Measurements from ENCODE around the gene C1QTNF8.

The C1QTNF8 gene

GRCh38 chr16:1126044-1126443, 30.0 kb upstream of the C1QTNF8 start:
- DNase-seq (ENCODE audit: insufficient read length) (no peak), FAIRE-seq (no peak)
- TF ChIP-seq TAF1 (IDR thresholded peaks at IDR 0.05; ENCODE audit: borderline replicate concordance, low read depth, low read length) (no peak), POLR2A (IDR thresholded peaks at IDR 0.05; ENCODE audit: low read depth, low read length) (no peak), POLR2AphosphoS5 (IDR thresholded peaks at IDR 0.05; ENCODE audit: low read depth, low read length) (no peak)

- DNase-seq (ENCODE audit: insufficient read length) (no peak), FAIRE-seq (no peak)
- TF ChIP-seq POLR2AphosphoS5 (IDR thresholded peaks at IDR 0.05; ENCODE audit: low read depth, low read length) (no peak), TAF1 (IDR thresholded peaks at IDR 0.05; ENCODE audit: borderline replicate concordance, low read depth, low read length) (no peak), POLR2A (IDR thresholded peaks at IDR 0.05; ENCODE audit: low read depth, low read length) (no peak)
Observed at GRCh38 chr16:1125471-1125870, 29.4 kb upstream of the C1QTNF8 start.

GRCh38 chr16:1124795-1125194, 28.8 kb upstream of the C1QTNF8 start:
- no peak for FAIRE-seq
- TF ChIP-seq TAF1 (IDR thresholded peaks at IDR 0.05; ENCODE audit: borderline replicate concordance, low read depth, low read length) = no peak
- TF ChIP-seq POLR2AphosphoS5 (IDR thresholded peaks at IDR 0.05; ENCODE audit: low read depth, low read length) = no peak
- no peak for TF ChIP-seq POLR2A (IDR thresholded peaks at IDR 0.05; ENCODE audit: low read depth, low read length)
- no peak for DNase-seq (ENCODE audit: insufficient read length)

- DNase-seq (ENCODE audit: insufficient read length) (no peak), FAIRE-seq (no peak)
Observed at GRCh38 chr16:1124291-1124690, 28.2 kb upstream of the C1QTNF8 start.

GRCh38 chr16:1123525-1124230, 27.6 kb upstream of the C1QTNF8 start:
- DNase-seq (ENCODE audit: insufficient read length) (no peak), FAIRE-seq (no peak)
- no peak for TF ChIP-seq POLR2AphosphoS5 (IDR thresholded peaks at IDR 0.05; ENCODE audit: low read depth, low read length)
- no peak for TF ChIP-seq TAF1 (IDR thresholded peaks at IDR 0.05; ENCODE audit: borderline replicate concordance, low read depth, low read length)
- no peak for TF ChIP-seq POLR2A (IDR thresholded peaks at IDR 0.05; ENCODE audit: low read depth, low read length)

More at GRCh38 chr16:1124291-1124690, 28.2 kb upstream of the C1QTNF8 start:
- TF ChIP-seq POLR2AphosphoS5 (IDR thresholded peaks at IDR 0.05; ENCODE audit: low read depth, low read length) = no peak
- TF ChIP-seq TAF1 (IDR thresholded peaks at IDR 0.05; ENCODE audit: borderline replicate concordance, low read depth, low read length) = no peak
- no peak for TF ChIP-seq POLR2A (IDR thresholded peaks at IDR 0.05; ENCODE audit: low read depth, low read length)

GRCh38 chr16:1122398-1122765, 26.3 kb upstream of the C1QTNF8 start:
- no peak for TF ChIP-seq POLR2A (IDR thresholded peaks at IDR 0.05; ENCODE audit: low read depth, low read length)
- no peak for FAIRE-seq
- no peak for DNase-seq (ENCODE audit: insufficient read length)

- FAIRE-seq (no peak), DNase-seq (ENCODE audit: insufficient read length) (no peak)
- no peak for TF ChIP-seq TAF1 (IDR thresholded peaks at IDR 0.05; ENCODE audit: borderline replicate concordance, low read depth, low read length)
- TF ChIP-seq POLR2AphosphoS5 (IDR thresholded peaks at IDR 0.05; ENCODE audit: low read depth, low read length) = no peak
- TF ChIP-seq POLR2A (IDR thresholded peaks at IDR 0.05; ENCODE audit: low read depth, low read length) = no peak
Observed at GRCh38 chr16:1121601-1122397, 25.8 kb upstream of the C1QTNF8 start.

- FAIRE-seq (no peak), DNase-seq (ENCODE audit: insufficient read length) (no peak)
- no peak for TF ChIP-seq POLR2AphosphoS5 (IDR thresholded peaks at IDR 0.05; ENCODE audit: low read depth, low read length)
Observed at GRCh38 chr16:1121009-1121408, 25.0 kb upstream of the C1QTNF8 start.

- DNase-seq (ENCODE audit: insufficient read length) (no peak), FAIRE-seq (no peak)
- no peak for TF ChIP-seq POLR2A (IDR thresholded peaks at IDR 0.05; ENCODE audit: low read depth, low read length)
- no peak for TF ChIP-seq POLR2AphosphoS5 (IDR thresholded peaks at IDR 0.05; ENCODE audit: low read depth, low read length)
- no peak for TF ChIP-seq TAF1 (IDR thresholded peaks at IDR 0.05; ENCODE audit: borderline replicate concordance, low read depth, low read length)
Observed at GRCh38 chr16:1120577-1120941, 24.5 kb upstream of the C1QTNF8 start.

GRCh38 chr16:1119766-1120576, 23.9 kb upstream of the C1QTNF8 start:
- no peak for TF ChIP-seq TAF1 (IDR thresholded peaks at IDR 0.05; ENCODE audit: borderline replicate concordance, low read depth, low read length)
- TF ChIP-seq POLR2AphosphoS5 (IDR thresholded peaks at IDR 0.05; ENCODE audit: low read depth, low read length) = no peak
- TF ChIP-seq POLR2A (IDR thresholded peaks at IDR 0.05; ENCODE audit: low read depth, low read length) = no peak
- FAIRE-seq (no peak), DNase-seq (ENCODE audit: insufficient read length) (no peak)

GRCh38 chr16:1119129-1119528, 23.1 kb upstream of the C1QTNF8 start:
- FAIRE-seq = no peak
- no peak for DNase-seq (ENCODE audit: insufficient read length)

More at GRCh38 chr16:1119129-1119528, 23.1 kb upstream of the C1QTNF8 start:
- TF ChIP-seq TAF1 (IDR thresholded peaks at IDR 0.05; ENCODE audit: borderline replicate concordance, low read depth, low read length) (no peak), POLR2A (IDR thresholded peaks at IDR 0.05; ENCODE audit: low read depth, low read length) (no peak), POLR2AphosphoS5 (IDR thresholded peaks at IDR 0.05; ENCODE audit: low read depth, low read length) (no peak)

Measured in GM12892 (cell line).